GM12878 (cell line): Measurements from ENCODE around the gene SIRPD.

Source experiments
- BCLAF1 ChIP-seq: fragments of 450-650 bp; IDR thresholded peaks from 2 replicates; pipeline ENCODE4 v1.6.1; 2017; ENCODE audit warnings: antibody characterized with exemption, mild to moderate bottlenecking, moderate library complexity
- CEBPB ChIP-seq, 2 experiments: fragments of 150-350 bp in 1 of 2; IDR thresholded peaks; 2 replicates each; pipeline ENCODE4 v1.6.1; 2012 to 2014; ENCODE audit warnings: low read depth in 2 of 2, low read length in 2 of 2, borderline replicate concordance in 1 of 2, inconsistent platforms in 1 of 2
- CEBPZ ChIP-seq: fragments of 150-350 bp; IDR thresholded peaks from 2 replicates; pipeline ENCODE4 v1.6.1; 2016; ENCODE audit warnings: low read depth, low read length
- CREB1 ChIP-seq: IDR thresholded peaks from 2 replicates; pipeline ENCODE4 v1.6.1; 2012; ENCODE audit warnings: low read depth, mild to moderate bottlenecking, inconsistent platforms
- CTCF ChIP-seq, 3 experiments: IDR thresholded peaks in 2 of 3; conservative IDR thresholded peaks in 1 of 3; 2 replicates each; pipeline ENCODE4 v1.5.1; 2011; ENCODE audit warnings: low read depth in 3 of 3, low read length in 3 of 3, mild to moderate bottlenecking in 3 of 3, control low read depth in 2 of 3, moderate library complexity in 2 of 3, inconsistent platforms in 1 of 3, mixed read lengths in 1 of 3; ENCODE audit not compliant: control insufficient read depth in 2 of 3, insufficient read depth in 1 of 3; ENCODE audit errors: extremely low read depth in 1 of 3
- EGR1 ChIP-seq, 2 experiments: IDR thresholded peaks; 1 replicate in 1 of 2; 2 replicates in 1 of 2; pipeline ENCODE4 v1.6.1; 2011 to 2012; ENCODE audit warnings: low read depth in 2 of 2, low read length in 2 of 2, borderline replicate concordance in 1 of 2, mild to moderate bottlenecking in 1 of 2, moderate library complexity in 1 of 2
- EZH2 ChIP-seq: IDR thresholded peaks from 2 replicates; pipeline ENCODE4 v1.6.1; 2012; ENCODE audit warnings: low read depth, mild to moderate bottlenecking, control low read depth, inconsistent platforms, low read length, borderline replicate concordance; ENCODE audit not compliant: control insufficient read depth
- JUNB ChIP-seq: IDR thresholded peaks from 2 replicates; pipeline ENCODE4 v1.6.1; 2016; ENCODE audit warnings: antibody characterized with exemption, mild to moderate bottlenecking
- JUND ChIP-seq: IDR thresholded peaks from 2 replicates; pipeline ENCODE4 v1.6.1; 2012; ENCODE audit warnings: low read depth, mild to moderate bottlenecking, low read length, improper control_type of control experiment, moderate library complexity
- MXI1 ChIP-seq: fragments of 150-350 bp; IDR thresholded peaks from 2 replicates; pipeline ENCODE4 v1.6.1; 2011; ENCODE audit warnings: low read depth, mild to moderate bottlenecking, inconsistent platforms, low read length, improper control_type of control experiment
- POLR2AphosphoS5 ChIP-seq: IDR thresholded peaks from 2 replicates; pipeline ENCODE4 v1.6.1; 2011; ENCODE audit warnings: mild to moderate bottlenecking, low read length, inconsistent platforms

GRCh38 chr20:1567392-1568162 lies 10.1 kb upstream of the SIRPD start:
- TF ChIP-seq CTCF (IDR thresholded peaks at IDR 0.05 in 2 of 3, conservative IDR thresholded peaks at IDR 0.05 in 1 of 3; ENCODE audit: control insufficient read depth in 2 of 3, extremely low read depth in 1 of 3, insufficient read depth in 1 of 3, low read depth in 3 of 3, low read length in 3 of 3) (no peak), BCLAF1 (no peak), JUND (no peak), JUNB (no peak), CREB1 (no peak), CEBPB (IDR thresholded peaks at IDR 0.05; ENCODE audit: borderline replicate concordance in 1 of 2, low read depth in 2 of 2, low read length in 2 of 2) (no peak), POLR2AphosphoS5 (no peak), EZH2 (no peak), EGR1 (IDR thresholded peaks at IDR 0.05; ENCODE audit: borderline replicate concordance in 1 of 2, low read depth in 2 of 2, low read length in 2 of 2) (no peak), MXI1 (no peak), CEBPZ (no peak)
